MCF 10A (cell line): ENCODE results near the gene ADGRD1. TPM values are rescaled to one million over a fixed set of nuclear protein-coding genes. Genes with fewer than 3 reads are reported as not detected.

Experiments
- BruUV-seq: library from RNA; stranded (reverse); fragments of 400-500 nt; replicated peaks from 2 replicates; lab custom pipeline; 2021; lab: Mats Ljungman, UMichigan
- CTCF ChIA-PET: fragments of 300-600 bp; sonication (Branson Sonifier 250); formaldehyde crosslinking; extraction: SDS; loops from one replicate; lab custom pipeline; 2021; ENCODE audit warnings: antibody characterized with exemption, inconsistent platforms; lab: Yijun Ruan, JAX
- POLR2A ChIA-PET: fragments of 300-600, 350-650 bp; sonication (Branson Sonifier 250); formaldehyde crosslinking; extraction: SDS; loops from one replicate; lab custom pipeline; 2020; ENCODE audit warnings: antibody characterized with exemption, inconsistent platforms; lab: Yijun Ruan, JAX
- DNase-seq: peaks from one replicate; pipeline ENCODE4 v3.0.0-alpha.2; 2018; ENCODE audit not compliant: unreplicated experiment
- H3K27ac Mint-ChIP-seq: one replicate; pipeline ENCODE4 v1.8.0; 2022; ENCODE audit warnings: mild to moderate bottlenecking, low read depth, mixed read lengths; ENCODE audit not compliant: unreplicated experiment
- H3K27me3 Mint-ChIP-seq: one replicate; pipeline ENCODE4 v1.8.0; 2022; ENCODE audit warnings: mixed read lengths; ENCODE audit not compliant: insufficient read depth, unreplicated experiment
- H3K36me3 Mint-ChIP-seq: one replicate; pipeline ENCODE4 v1.8.0; 2022; ENCODE audit warnings: mild to moderate bottlenecking, moderate library complexity, mixed read lengths; ENCODE audit not compliant: insufficient read depth, unreplicated experiment
- H3K4me1 Mint-ChIP-seq: one replicate; pipeline ENCODE4 v1.8.0; 2022; ENCODE audit warnings: mixed read lengths; ENCODE audit not compliant: insufficient read depth, unreplicated experiment
- H3K4me3 Mint-ChIP-seq: one replicate; pipeline ENCODE4 v1.8.0; 2022; ENCODE audit warnings: mild to moderate bottlenecking, moderate library complexity, mixed read lengths; ENCODE audit not compliant: unreplicated experiment
- H3K9me3 Mint-ChIP-seq: one replicate; pipeline ENCODE4 v1.8.0; 2022; ENCODE audit warnings: mixed read lengths; ENCODE audit not compliant: unreplicated experiment
- CTCF ChIP-seq: fragments of 200-600 bp; IDR thresholded peaks from one replicate; pipeline ENCODE4 v1.8.0; 2022; ENCODE audit warnings: antibody characterized with exemption, mild to moderate bottlenecking; ENCODE audit not compliant: unreplicated experiment
- intact Hi-C: fragments of 100-400 bp; cut with micrococcal nuclease; formaldehyde crosslinking; loops from 2 replicates; pipeline ENCODE4 v1.14.1; 2022
- total RNA-seq: library from RNA; stranded (reverse); gene quantifications from 2 replicates; pipeline ENCODE4 v1.2.3, GENCODE V29; 2022

The ADGRD1 gene
- total RNA-seq, 1 experiment from 2014 or later = 0.68 TPM

- DNase-seq = no peak
- BruUV-seq = no TSS peak
- no peaks in the 10 kb centered on the region for H3K4me1 Mint-ChIP-seq
- intact Hi-C loops = no loop called here
- no peaks in the 10 kb centered on the region for H3K36me3 Mint-ChIP-seq
- no peak for TF ChIP-seq CTCF
- ChIA-PET CTCF (interaction anchor here (1.2 to 1.4 kb wide), 2 partner anchors 8 to 413 kb away, joined by 3 read pairs; no protein-coding TSS in a partner anchor), POLR2A (no interaction called here)
- H3K9me3 Mint-ChIP-seq = peaks cover 2% of the 10 kb centered on the region
- H3K4me3 Mint-ChIP-seq = no peak overlapping the region
- peaks cover 20% of the 10 kb centered on the region for H3K27me3 Mint-ChIP-seq
- no peak overlapping the region for H3K27ac Mint-ChIP-seq
Observed at GRCh38 chr12:131041968-131042833, 88.5 kb downstream of the ADGRD1 start.

- no peak for TF ChIP-seq CTCF
- intact Hi-C loops = no loop called here
- DNase-seq = no peak
- POLR2A ChIA-PET = no interaction called here
- H3K36me3 Mint-ChIP-seq = no peaks in the 10 kb centered on the region
- no peaks in the 10 kb centered on the region for H3K9me3 Mint-ChIP-seq
- no peak overlapping the region for H3K27ac Mint-ChIP-seq
- H3K4me1 Mint-ChIP-seq = no peaks in the 10 kb centered on the region
- peaks cover 20% of the 10 kb centered on the region for H3K27me3 Mint-ChIP-seq
- no TSS peak for BruUV-seq
- CTCF ChIA-PET = interaction anchor here (0.6 to 1.4 kb wide), 3 partner anchors 9 to 412 kb away, joined by 3 read pairs; no protein-coding TSS in a partner anchor
- no peak overlapping the region for H3K4me3 Mint-ChIP-seq
Observed at GRCh38 chr12:131042834-131043245, 89.1 kb downstream of the ADGRD1 start.

- Mint-ChIP-seq H3K9me3 (no peaks in the 10 kb centered on the region), H3K4me1 (no peaks in the 10 kb centered on the region), H3K4me3 (no peak overlapping the region), H3K36me3 (no peaks in the 10 kb centered on the region), H3K27ac (no peak overlapping the region), H3K27me3 (peaks cover 22% of the 10 kb centered on the region)
- BruUV-seq = no TSS peak
- TF ChIP-seq CTCF = no peak
- intact Hi-C loops = no loop called here
- DNase-seq = no peak
- POLR2A ChIA-PET = no interaction called here
- CTCF ChIA-PET = interaction anchor here (0.6 to 1.4 kb wide), 3 partner anchors 9 to 411 kb away, joined by 3 read pairs; no protein-coding TSS in a partner anchor
Observed at GRCh38 chr12:131043401-131043871, 89.7 kb downstream of the ADGRD1 start.

- CTCF ChIA-PET = no interaction called here
- no peak overlapping the region for H3K27ac Mint-ChIP-seq
- POLR2A ChIA-PET = no interaction called here
- no peak overlapping the region for H3K4me3 Mint-ChIP-seq
- H3K4me1 Mint-ChIP-seq = no peaks in the 10 kb centered on the region
- no peaks in the 10 kb centered on the region for H3K9me3 Mint-ChIP-seq
- BruUV-seq = no TSS peak
- no peaks in the 10 kb centered on the region for H3K36me3 Mint-ChIP-seq
- intact Hi-C loops = no loop called here
- no peak for TF ChIP-seq CTCF
- peaks cover 29% of the 10 kb centered on the region for H3K27me3 Mint-ChIP-seq
- no peak for DNase-seq
Observed at GRCh38 chr12:131044136-131044535, 90.4 kb downstream of the ADGRD1 start.
